NCI-H2196 treated with DMSO at 0.1 percent for 48 hours (cell line): ENCODE results near the gene ERICH2.
"Not testable (repeated sequence)": the region's sequence is repeated elsewhere in the genome, so short reads cannot be mapped to it uniquely, and the experiment has no call there.

Source experiments
- DNase-seq: peaks from one replicate; lab custom pipeline; 2025; ENCODE audit not compliant: unreplicated experiment; lab: John Stamatoyannopoulos, UW

The ERICH2 gene, protein sequence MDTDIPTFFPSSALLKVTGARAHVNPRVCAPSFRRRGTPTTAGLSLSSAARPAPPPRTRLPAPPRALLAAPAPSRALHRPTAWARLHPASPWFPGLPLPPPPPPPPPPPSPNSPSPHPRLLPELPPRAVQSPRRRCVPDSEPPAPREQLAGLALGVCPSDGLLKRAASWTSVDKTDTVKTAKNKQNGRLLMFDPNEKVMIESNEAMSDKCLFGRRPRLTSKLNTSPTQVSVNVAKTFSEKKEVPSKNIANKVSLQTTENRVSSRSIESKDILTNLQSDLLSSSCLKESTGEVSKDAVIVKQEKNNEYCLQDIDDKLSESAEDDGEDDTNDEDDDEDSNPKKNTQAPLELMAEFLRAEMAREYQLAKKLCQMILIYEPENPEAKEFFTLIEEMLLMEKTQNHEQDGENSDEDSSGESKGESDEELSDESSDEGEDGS

DNA sequence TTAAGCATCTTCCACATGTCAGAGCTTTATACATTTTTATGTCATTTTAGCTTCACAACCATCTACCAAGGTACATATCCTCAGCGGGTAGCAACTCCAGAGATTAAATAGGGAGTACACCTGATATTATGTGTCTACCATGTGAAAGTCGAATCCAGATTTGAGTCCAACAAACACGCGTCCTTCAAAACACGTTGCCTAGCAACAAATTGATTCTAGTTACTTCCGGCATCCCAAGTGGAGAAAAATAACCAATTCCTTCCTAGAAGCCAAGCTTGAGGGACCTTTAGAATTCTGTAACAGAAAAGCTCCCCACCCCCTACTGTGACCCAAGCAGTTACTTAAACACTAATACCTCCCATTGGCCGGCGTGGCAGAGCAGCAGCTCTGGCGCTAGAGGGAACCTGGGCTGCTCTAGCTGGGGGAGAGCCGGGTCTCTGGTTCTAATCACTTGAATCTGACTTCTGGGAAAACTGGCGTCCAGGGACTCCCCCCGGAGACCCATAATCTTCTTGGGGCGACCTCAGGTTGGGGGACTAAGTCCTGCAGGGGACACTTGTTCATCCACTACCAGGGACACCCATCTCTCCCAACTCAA, at the start of gene ERICH2:
ERICH2 (plus strand) TSS at position 371 of the 598 bp plus-strand sequence. CDS start 304 bp downstream, outside the sequence.
- peak; percentile 34 for DNase-seq

DNA sequence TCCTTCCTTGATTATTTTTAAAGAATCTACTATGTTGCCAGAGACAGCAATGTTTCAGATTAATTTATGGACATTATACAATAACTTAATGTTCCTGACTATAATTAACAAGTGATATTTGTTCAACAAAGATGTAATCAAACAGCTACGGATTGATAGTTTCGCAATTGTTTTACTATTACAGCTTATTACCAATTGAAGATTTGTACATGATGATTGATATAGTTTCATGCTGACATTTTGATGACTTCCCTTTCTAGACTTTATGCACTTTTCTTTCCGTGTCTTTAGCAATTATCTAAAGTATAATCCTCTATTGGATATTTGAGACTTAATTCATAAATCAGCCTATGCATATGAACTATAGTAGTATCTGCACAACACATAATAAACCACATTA, 48.5 kb upstream of the ERICH2 start:
- no peak for DNase-seq

DNA sequence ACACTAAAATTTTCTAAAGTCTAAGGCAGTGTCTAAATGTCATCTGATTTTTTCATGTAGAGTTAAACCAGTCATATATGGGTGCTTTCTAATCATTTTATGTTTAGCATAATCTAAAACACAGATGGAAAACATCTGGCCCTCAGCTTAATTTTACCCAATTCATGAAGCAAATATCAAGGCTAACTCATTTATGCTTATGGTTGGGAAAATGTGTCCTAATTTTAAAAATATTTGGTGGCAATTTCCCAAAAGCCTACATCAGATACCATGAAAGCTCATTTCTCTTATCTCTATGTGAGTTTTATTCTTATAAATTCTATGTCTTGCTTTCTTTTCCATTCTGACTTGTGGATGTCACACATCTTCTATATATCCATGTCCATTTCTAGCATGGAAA, 47.9 kb upstream of the ERICH2 start:
- no peak for DNase-seq

DNA sequence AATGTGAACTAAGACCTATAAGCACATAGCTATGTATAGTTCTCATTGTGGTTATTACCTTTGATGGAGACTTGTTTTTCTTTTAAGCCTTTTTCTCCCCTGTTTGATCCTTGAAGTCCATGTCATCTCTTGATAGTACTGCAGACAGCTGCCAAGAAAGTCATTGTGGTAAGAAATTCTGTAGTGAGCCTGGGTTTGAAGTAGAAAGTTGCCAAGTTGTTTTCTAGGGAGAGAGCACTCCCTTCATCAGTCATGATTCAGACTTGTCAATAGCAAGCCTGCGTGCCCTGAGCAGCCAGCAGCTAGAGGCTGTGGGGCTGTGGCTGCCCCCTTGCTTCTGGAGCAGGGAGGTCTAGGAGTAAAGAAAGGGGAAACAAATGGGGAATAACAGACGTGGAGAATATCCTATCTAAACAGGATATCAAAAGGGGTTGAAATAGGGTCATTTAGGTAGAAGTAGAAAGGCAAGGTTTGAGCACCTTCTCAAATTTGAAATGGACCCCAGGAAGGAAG, 46.7 kb upstream of the ERICH2 start:
- DNase-seq: no peak

DNA sequence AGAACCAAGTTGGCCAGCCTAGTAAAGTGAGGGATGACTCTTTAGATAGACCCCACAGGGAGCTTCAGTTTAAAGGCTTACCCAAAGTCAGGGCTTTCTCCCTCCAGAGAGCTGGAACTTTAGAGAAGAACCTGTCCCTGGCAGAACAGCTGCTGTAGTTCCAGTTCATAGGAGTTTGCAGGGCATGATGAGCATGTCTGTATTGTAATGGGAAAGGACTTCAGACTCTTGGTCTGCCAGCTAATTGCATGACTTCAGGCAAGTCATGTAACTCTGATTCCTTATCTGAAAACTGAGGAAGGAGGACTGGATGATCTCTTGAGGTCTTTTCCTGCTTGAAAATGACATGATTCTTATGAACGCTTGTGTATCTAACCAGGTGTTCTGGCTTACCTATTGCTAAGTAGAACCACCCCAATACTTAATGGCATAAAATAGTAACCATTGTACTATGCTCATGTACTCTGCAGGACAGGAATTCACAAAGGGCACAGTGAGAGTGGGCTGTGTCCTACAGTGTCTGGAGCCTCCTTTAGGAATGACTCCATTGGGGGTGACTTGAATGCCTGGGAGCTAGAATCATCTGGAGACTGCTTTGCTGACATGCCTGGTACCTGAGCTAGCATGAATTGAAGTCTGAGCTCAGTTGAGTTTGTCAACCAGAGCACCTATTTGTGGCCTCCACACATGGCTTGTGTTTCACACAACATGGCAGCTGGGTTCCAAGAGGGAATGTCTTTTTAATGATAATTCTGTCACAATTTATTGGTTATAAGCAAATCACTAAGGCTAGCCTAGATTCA, 36.2 kb upstream of the ERICH2 start:
- no peak for DNase-seq

DNA sequence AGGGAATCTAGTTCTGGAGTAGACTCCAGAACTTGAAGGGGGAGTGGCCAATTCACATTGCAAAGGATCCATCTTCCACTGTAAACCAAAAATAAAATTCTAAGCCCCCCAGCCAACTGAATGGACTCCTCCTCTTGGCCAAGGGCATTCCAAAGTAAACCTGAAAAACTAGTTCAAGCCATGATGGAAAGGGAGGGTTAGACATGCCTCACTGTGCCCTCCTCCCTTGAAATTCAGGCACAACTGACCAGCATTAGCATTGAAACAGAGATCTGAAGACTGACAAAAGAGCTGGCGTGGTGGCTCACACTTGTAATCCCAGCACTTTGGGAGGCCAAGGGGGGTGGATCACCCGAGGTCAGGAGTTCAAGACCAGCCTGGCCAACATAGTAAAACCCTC, 35.6 kb upstream of the ERICH2 start:
- DNase-seq: not testable (repeated sequence)

DNA sequence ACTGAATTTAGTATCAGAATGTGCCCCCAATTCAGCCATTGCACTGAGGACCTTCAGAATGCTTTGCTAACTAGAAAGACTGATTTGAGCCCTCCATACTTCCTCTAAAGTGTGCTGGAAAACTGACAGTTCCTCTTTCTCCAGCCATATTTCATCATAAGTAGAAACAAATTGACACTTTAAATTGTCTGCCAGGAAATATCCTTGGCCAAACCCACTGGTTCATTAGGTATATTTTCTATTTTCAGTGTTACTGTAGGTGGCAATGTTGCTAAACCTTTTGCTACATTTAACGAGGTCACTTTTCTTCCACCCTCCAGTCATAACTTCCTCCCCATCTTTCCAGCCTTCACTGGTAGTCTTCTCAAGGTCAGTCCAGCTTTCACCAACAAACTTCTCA, 33.5 kb upstream of the ERICH2 start:
- DNase-seq: no peak

DNA sequence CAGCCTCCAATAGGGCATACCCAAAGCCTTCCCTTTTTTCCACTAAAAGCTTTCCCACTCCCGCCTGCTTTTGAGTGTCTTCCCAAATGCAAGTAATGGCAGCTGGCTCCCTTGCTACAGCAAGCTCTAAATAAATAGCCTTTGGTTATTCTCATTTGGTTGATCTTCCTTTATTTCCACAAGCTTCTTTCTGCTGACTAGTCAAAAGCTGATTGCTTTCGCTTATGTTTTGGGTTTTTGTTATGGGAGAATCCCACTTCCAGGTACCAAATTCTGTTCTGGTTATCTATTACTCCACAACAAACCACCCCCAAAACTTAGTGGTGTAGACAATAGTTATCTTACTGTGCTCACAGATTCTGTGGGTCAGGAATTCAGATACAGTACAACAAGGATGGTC, 32.8 kb upstream of the ERICH2 start:
- no peak for DNase-seq

DNA sequence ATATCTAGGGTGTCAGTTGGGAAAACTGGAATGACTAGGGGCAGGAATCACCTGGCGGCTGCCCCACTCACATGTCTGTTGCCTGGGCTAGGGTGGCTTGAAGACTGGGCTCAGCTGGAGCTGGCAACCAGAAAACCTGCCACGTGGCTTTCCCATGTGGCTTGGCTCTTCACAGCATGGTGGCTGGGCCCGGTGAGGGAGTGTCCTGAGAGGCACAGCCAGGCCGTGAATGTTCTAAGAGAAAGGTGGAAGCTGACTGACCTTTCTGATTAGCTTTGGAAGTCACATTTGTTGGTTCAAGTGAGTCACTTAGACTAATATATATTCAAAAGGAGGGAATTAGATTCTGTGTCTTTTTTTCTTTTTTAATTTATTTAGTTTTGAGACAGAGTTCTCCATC, 32.4 kb upstream of the ERICH2 start:
- DNase-seq: no peak

DNA sequence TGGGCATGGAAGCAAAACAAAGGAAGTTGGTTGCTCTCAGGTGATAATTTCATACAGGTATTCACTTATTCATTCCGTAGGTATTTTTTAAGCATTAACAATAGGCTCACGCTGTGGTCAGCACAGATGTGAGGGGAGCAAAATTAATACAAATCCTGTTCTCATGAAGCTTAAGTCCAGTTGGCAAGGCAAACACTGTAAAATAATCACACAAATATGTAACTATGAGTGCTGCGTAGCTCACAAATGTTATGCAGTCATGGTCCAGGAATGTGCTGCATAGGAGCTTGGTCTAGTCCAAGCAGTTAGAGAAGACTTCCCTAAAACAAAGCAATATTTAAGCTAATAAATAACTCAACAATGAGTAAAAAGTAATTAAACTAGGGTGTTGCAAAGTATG, 31.1 kb upstream of the ERICH2 start:
- DNase-seq: no peak

DNA sequence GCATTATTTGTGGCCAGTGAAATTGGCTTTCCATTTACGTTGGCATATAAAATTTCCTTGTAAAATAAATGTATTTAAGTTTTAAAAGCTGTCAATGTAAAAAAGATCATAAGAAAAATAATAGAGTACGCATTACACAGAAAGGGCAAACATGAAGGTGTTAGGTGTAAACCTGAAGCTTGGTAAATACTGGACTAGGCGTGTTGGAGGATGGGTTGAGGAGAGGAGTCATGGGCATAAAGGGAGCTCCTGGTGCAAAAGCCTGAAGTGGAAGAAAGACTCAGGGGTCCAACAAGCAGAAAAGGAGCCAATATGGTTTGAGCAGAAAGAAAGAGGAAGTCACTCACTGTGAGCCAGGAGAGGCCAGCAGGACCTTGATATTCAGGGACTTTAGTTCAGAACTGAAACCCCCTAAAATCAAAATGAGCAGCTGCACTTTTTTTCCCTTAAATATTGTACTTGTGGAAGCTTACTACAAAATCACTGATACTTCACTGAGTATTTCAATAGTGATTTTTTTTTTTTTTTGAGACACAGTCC, 30.6 kb upstream of the ERICH2 start:
- DNase-seq: no peak

DNA sequence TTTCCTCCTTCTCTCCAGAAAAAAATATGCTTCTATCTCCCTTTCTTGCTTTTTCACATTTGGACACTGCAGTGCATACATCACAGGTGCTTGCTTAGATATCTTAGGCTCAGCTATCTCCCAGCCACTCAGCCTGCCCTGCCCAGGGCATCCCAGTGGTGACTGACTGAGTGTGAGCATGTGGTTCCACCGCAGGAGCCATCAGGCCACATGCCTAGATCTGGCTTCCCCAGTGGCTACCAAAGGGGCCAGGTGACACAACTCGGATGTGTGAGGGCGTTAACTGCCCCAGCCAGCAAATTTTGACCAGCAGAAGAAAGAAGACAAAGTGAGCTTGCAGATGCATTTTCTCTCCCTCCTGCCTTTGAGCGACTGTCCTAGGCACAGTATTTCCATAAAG, 29.5 kb upstream of the ERICH2 start:
- DNase-seq: no peak

DNA sequence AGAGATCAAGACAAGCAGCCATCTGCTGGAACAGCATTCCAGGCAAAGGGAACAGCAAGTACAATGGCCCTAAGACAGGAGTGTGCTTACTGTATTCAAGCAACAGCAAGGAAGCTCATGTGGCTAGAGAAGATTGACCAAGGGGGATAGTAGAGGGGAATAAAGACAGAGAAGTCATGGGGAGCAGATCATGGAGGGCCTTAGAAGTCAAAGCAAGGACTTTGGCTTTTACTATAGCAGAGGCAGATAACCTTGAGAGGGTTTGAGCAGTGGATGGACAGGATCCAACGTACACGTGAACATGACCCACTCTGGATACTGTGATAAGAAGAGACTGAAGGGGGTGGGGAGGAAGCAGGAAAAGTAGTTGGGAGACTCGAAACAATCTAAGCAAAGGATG, 28.2 kb upstream of the ERICH2 start:
- no peak for DNase-seq

DNA sequence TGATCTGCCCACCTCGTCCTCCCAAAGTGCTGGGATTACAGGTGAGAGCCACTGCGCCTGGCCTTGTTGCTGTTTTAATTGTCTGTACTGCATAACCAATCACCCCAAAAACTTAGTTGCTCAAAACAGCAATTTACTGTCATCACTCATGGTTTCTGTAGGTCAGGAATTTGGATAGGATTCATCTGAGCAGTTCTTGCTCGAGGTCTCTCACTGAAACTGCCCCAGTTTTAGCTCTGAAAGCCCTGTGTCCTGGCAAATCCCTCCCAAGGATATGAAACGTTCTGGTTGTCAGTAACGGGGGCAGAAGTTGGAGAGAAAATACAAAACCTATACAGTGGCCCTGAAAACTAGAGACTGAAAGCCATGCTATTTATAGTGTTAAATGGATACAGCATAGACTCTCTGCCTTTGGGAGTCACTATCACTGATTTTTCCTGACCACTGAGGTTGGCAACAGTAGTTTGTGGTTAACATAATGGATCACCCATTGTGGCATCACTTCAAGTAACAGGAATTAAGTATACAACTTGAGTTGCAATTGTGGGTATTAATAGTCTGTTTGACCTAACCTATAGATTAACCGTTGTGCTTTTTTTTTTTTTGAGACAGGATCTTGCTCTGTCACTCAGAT, 27.2 kb upstream of the ERICH2 start:
- no peak for DNase-seq

DNA sequence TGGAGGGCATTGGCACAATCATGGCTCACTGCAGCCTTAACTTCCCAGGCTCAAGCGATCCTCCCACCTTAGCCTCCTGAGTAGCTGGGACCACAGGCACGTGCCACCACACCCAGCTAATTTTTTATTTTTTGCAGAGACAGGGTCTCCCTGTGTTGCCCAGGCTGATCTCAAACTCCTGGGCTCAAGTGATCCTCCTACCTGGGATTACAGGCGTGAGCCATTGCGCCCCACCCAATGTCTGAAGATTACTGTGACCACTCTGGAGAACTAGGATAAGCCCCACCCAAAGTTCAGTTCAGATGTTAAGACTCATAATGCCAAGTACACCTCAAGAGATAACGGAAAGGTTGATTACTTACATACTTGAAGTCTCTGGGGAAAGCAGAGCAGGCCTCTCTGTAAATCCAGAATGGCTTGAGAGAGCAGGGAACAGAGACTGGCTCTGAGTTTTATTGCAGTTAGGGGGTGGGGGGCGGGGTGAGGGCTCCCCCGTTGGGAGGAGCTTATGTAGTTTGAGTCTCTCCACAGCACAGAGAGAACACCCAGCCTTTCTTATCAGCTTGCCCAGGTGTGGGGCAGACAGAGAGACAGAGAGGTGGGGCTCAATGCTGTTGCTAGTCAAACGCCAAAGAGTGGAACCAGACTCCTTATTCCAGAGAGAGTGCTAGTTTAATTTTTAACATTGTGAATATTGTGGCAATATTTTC, 26.5 kb upstream of the ERICH2 start:
- DNase-seq: no peak

DNA sequence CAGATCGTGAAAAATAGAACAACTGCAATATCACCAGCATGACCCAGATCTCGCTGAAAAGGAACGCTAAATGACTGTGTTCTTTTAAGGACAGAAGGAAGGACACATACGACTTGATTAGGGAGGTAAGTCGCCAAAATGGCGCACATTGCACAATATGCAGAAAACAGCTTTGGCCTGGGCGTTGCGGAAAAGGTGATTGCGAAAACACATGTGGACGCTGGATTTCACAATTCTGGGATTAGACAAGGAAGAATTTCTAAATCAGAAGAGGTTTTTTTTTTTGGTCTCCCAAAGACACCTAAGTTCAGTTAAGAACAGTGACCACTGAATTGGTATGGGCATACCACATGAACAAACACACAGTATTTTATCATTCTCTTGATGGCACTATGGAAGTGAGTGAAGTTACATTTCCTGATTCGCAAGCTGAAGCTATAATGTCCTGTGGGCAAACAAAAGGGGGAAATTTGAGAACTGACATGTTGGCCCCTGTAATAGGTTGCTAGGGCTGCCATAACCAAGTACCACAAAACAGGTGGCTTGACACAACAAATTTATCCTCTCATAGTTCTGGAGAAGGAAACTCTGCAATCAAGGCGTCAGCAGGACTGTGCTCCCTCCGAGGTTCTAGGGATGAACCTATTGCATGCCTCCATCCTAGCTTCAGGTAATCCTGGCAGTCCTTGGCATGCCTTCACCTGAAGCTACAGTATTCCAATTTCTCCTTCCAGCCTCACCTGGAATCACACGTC, 25.8 kb upstream of the ERICH2 start:
- DNase-seq: no peak

DNA sequence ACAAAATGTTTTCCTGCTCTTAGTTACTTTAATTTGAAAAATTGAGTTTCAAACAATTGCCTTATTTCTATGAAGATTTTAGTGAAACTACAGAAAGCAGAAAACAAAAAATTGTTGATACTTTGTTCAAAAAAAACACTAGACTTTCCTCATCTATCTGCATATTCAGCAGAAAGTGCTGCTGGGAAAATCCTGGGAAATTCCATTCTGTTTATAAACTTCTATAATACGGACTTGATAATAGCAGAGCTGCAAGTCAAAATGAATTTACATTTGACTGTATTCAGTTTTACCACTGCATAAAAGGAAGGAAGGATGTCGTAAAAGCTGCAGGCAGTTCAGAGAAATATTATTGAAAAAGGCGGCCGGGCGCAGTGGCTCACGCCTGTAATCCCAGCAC, 24.9 kb upstream of the ERICH2 start:
- no peak for DNase-seq

DNA sequence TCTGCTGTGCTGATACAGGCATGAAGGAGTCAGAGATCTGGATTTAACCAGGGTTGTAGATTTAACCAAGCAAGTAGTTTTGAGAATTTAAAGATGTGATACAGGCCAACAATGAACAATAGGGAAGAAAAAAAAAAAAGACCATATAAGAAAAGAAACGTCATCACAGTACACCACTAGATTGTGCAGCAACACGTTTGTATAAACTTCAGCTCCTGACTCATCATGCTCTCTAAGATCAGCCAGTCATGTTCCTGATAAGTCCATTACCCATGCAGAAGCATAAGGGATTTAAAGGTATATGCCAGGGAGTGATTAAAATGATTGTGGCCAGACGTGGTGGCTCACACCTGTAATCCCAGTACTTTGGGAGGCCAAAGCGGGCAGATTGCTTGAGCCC, 22.3 kb upstream of the ERICH2 start:
- DNase-seq: no peak

DNA sequence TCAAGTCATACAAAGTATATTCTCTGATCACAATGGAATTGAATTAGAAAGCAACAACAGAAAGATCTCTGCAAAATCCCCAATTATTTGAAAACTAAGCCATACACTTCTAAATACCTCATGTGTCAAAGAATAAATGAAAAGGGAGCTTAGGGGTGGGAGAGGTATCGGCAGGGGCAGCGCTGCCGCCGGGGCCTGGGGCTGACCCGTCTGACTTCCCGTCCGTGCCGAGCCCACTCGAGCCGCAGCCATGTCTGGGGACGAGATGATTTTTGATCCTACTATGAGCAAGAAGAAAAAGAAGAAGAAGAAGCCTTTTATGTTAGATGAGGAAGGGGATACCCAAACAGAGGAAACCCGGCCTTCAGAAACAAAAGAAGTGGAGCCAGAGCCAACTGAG, 18.6 kb upstream of the ERICH2 start:
- DNase-seq: not testable (repeated sequence)

DNA sequence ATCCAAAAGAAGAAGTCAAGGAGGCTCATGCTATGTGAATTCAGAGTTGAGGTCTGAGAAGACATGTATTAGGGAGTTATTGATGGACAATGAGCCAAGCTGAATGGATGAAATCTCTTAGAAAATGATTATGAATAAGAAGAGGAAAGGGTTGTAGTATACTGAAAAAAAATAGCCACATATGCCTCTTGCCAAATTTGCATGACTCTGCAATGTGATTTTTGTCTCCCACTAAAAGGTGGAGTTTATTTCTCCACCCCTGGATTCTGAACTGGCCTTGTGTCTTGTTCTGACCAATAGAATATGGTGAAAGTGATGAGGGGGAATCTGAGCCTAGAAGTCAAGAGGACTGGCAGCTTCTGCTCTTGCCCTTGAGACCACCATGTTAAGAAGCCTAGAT, 8.6 kb upstream of the ERICH2 start:
- DNase-seq: no peak
